Fibroblast of skin of scalp (primary cell): ENCODE results near the gene PROS1. TPM values are rescaled to one million over a fixed set of nuclear protein-coding genes. Genes with fewer than 3 reads are reported as not detected.

Experiments used
- DNase-seq: peaks from one replicate; pipeline ENCODE4 v3.0.0-alpha.2; 2013
- polyA plus RNA-seq, 2 experiments: library from polyadenylated mRNA; unstranded; fragments of 120-200 nt; gene quantifications; one replicate each; pipeline ENCODE4 v1.2.1, GENCODE V29; 2013; ENCODE audit not compliant: insufficient read length in 2 of 2

Gene PROS1
- 3.5 TPM for polyA plus RNA-seq (2013, experiment 1 of 2; ENCODE audit: insufficient read length)
- 5.1 TPM for polyA plus RNA-seq (2013, experiment 2 of 2; ENCODE audit: insufficient read length)

DNA sequence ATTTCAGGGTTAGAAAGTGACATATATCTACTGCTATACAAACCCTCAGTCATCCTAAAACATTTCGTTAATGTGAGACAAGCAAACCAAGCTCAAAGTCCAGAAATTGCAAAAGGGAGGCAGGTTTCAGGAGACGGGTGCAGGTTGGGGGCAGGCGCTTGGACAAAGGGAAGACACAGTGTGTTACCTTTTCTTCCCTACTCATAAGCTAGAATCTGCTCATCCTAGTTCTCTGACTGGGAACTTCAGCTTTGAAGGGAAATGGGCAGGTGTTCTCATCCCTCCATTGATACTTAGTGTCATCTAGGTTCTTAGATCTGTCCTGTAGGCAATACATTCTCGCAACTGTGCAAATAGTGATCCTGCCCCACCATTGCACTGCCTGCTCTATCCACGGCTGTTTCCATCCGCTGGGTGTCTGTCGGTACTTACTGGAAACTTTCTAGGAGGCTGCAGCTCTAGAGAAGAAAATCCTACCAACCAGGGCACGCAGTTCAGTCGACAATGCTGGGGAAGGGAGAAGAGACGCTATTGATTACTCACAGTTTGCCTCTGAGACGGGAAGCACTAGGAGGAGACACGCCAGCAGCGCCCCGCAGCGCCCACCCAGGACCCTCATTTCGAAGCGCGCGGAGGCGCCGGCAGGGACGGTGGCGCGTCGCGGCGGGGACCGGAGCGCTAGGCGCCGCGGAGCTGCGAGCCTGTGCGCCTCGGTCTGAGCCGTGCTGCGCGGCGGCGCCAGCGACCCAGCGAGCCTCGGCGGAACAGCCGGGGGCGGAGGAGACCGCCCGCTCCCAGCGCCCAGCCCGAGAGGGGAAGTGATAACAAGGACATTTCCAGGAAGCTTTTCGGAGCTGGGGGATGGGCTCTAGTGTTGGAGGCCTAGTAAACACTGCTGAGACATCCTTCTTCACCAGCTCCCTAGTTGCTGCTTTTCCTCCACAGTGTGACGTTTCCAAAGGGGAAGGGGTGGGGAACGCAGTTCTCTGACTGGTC lies at the start of gene PROS1:
Gene PROS1, minus strand, starts transcription at position 766 of the 996 bp plus-strand sequence. Its CDS starts 147 bp downstream, at position 619.
- peak; percentile 72 for DNase-seq

DNA sequence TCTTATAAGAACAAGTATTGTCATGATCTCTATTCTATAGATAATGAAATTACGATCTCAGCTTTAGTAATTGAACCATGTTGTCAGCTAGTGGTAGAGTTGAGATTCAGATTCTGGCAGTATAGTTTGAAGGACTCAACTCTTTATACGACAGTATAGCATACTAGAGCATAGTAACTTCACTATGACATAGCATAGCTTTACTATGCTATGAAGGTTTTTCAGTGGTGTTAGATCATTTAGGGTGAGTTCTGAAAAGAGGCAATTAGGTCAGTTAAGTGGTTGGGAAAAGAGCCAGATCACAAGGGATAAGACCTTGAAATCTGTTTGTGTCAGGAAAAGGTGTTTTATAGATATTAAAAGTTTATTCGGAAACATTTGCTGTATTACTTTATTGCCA lies 46.6 kb upstream of the PROS1 start:
- DNase-seq = no peak

DNA sequence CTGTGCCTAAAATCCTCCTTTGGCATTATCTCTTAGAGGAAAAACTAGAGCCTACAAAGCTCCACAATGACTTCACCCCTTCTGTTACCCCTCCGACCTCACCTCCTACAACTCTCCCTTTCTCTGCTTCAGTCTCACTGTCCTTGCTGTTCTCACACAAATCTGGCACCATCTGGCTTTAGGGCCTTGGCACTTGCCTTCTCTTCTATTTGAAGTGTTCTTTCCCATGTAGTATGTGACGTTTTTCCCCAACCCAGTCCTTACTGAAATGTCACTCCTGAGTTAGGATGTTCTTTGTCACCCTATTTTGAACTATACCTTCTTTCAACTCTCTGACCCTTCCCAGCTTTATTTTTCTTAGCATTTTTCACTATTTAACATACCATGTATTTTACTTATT lies 46.0 kb upstream of the PROS1 start:
- no peak for DNase-seq

- no peak for DNase-seq
These were observed 41.3 kb upstream of the PROS1 start for GRCh38 chr3:94015025-94015424.

GRCh38 chr3:94012185-94012584 lies 38.5 kb upstream of the PROS1 start:
- DNase-seq = no peak

- no peak for DNase-seq
These were observed 37.6 kb upstream of the PROS1 start for GRCh38 chr3:94011233-94011711.

DNA sequence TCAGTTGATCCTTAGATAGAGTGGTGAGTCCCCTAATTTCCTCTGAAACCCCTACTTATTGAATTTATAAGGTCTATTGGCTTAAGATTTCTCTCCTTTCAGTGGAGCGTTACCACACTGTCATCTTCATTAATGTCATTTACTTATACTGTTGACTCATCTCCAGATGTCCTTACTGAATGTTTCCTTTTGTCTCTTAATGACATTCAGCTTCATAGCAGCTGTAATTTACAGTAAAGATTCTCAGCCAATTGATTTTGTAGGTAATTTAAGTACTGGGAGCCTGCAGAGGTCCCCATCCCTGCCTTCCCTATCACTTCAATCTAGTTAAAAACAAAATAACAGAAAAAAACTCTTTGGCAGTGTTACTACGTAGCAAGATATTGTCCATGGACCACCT lies 35.9 kb upstream of the PROS1 start:
- DNase-seq = no peak

DNA sequence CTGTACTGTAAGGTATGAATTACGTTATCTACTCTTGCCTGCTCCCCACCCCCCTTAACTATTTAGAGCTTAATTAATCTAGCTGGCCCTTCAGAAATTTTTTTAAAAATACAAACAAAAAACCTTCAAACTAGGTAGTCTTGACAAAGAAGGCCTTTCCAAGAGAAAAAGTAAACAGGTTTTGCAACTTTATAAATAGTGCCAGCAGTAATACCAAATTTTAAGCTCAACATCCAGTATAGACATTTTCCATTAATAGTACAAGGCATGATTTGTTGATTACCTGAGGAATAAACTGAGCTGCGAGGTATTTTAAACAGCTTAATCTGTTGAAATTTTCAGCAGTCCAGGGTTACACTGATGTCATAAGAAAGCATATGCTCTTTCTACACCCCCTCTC lies 34.6 kb upstream of the PROS1 start:
- no peak for DNase-seq

DNA sequence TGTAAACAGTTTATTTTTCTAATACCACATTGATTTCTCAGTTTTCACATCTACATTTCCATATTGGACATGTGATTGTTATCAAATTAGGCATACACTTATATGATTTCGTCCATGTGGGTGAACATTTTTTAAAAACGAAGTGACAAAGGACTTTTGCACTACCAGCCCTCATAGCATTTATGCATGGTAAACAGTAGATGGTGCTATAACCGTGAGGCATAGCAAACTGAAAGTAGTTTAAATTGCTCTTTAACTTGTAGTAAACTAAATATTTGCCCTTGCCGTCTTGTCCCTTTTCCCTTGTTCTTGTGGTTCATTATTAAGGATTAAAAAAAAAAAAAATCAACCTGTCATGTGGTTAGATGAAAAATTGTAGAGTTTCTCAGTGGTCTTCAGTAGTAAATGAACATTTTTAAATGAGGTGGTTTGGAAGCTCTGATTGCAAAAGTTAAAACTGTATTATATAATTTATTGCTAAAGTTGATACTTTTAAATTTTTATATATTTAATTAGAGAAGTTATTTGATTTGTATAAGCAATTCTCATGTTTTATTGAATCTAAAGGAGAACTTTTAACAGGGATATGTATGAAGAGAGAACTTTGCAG lies 30.7 kb upstream of the PROS1 start:
- DNase-seq = peak; percentile 64

DNA sequence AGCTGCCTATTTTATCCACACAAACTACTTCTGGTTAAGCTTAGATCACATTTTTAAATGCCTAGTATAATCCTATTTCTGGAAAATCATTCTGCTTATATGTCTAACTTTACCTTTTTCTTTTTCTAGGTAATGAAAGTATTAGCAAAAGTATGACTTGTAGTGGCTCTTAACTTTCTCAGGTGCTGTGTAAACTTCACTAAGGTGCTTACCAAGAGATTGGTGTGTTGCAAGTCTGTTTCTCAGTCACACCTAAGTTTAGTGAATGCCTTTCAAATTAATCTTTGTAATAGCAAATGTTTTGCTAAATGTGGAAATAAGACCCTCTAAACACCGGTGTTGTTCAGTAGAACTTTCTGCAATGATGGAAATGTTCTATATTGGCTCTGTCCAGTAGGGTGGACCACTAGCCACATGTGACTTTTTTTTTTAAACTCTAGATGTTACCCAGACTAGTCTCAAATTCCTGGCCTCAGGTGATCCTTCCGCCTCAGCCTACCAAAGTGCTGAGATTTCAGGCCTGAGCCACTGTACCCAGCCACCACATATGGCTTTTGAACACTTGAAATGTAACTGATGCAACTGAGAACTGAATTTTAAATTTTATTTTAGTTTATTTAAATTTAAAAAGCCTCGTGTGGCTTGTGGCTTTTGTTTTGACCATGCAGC lies 28.3 kb upstream of the PROS1 start:
- DNase-seq = no peak

- no peak for DNase-seq
These were observed 27.5 kb upstream of the PROS1 start for GRCh38 chr3:94001191-94001590.

DNA sequence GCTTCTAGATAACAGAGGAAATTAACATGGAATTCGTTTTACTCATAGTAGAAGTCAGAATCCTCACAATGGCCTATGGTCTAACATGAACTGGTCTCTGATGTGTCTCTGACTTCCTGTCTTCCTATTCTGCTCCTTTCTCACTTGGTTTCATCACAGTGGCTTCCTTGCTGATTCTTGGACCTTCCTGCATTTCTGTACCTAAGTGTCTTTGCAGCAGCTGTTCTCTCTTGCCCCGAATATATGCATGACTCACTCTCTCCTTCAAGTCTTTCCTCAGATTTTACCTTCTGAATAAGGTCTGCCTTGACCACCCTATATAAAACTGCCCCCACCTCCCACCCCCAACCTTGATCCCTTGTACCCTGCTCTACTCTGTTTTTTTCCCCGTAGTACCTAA lies 20.4 kb upstream of the PROS1 start:
- no peak for DNase-seq

- DNase-seq = no peak
These were observed 18.5 kb upstream of the PROS1 start for GRCh38 chr3:93992207-93992606.

GRCh38 chr3:93991631-93992030 lies 17.9 kb upstream of the PROS1 start:
- DNase-seq = no peak

DNA sequence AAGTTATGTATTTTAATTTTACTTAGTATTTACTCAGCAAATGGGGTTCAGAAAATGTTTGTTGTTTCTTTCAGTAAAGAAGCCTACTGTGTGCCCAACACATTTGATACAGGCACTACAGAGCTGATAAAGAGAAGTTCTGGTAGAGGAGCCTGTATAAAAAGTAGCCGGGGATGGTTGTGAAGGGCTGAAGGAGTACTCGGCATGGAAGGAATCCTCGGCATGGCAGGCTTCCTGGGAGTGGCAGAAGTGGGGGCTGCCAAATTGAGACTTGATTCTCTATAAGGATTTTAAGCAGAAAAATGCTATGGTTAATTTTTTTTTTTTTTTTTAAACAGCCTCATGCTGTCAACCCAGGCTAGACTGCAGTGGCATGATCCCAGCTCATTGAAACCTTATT lies 15.5 kb upstream of the PROS1 start:
- DNase-seq = peak; percentile 20

DNA sequence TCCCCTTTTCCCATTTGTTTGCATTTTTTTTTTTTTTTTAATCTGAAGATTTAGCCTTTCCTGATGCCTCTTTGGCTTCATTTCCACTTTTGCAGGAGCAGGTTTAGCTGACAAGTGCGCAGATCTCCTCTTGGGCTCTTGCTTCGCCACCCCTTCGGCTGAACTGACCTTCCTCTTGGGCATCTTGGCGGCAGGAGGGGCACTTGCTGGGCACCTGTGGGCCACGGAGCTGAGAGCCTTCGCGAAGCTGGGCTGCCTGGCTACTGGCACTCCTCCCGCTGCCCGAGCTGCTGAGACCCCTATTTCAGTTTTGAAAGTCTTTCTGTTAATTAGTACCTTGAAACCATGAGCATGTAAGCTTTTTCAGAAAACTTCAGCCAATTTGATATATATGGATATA lies 15.1 kb upstream of the PROS1 start:
- no peak for DNase-seq

DNA sequence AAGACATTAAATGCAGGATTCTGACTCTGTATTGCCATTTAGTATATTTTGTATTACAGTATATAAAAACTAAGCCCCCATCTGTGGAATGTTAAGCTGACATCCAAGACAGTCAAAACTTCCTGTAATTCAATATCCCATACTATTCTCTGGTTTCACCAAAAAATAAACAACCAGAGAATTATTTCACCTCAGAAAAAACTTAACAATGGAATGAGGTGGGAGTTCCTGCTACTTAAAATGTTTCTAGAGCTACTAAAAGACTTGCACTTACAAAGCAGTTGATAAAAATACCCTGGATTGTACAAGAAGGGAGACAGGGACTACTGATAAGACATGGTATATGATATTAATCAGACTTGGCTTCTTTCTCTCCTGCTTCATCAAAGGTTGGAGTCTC lies 14.6 kb upstream of the PROS1 start:
- peak; percentile 15 for DNase-seq

DNA sequence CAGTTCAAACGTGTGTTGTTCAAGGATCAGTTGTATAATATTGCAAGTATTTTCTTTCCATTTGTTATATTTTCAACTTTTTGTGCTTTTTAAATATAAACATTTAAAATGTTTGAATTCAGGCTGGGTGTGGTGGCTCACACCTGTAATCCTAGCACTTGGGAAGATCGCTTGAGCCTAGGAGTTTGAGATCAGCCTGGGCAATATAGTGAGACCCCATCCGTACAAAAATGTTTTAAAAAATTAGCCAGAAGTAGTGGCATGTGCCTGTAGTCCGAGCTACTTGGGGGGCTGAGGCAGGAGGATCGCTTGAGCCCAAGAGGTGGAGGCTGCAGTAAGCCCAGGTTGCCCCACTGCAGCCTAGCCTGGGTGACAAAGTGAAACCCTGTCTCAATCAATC lies 10.9 kb upstream of the PROS1 start:
- DNase-seq = no peak

DNA sequence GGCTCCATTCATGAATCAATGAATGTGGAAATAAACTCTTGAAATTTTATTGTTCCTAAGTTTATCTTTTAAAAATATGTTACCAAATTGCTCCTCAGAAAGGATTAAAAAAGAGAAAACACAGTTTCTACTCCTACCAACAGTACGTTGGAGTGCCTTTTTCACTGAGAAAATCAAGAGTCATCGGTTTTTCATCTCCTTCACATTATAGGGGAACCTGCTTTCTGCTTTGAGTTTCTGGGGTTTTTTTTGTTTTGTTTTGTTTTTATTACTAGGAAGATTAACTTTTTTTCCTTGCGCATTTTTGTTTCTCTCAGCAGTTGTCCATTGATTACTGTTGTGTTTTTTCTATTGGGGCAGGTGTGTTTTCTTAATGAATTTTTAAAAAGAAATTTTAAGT lies 9.7 kb upstream of the PROS1 start:
- no peak for DNase-seq

- DNase-seq = no peak
These were observed 8.0 kb upstream of the PROS1 start for GRCh38 chr3:93981649-93982048.

- DNase-seq = peak; percentile 98
These were observed 6.4 kb upstream of the PROS1 start, which contains the start of gene ARL13B for GRCh38 chr3:93979850-93980676. Gene ARL13B, plus strand, starts transcription at chr3:93980155. Its CDS starts 269 bp downstream, at chr3:93980424.

GRCh38 chr3:93969997-93970396 lies 3.7 kb downstream of the PROS1 start:
- no peak for DNase-seq
